ENCODE data around the gene TXN.

- TF ChIP-seq CTCF (IDR thresholded peaks at IDR 0.05; ENCODE audit: low read depth, low read length) (no peak), POLR2A (IDR thresholded peaks at IDR 0.05; ENCODE audit: extremely low read depth, insufficient read length) (no peak)
These were observed 42.2 kb downstream of the TXN start for GRCh38 chr9:110214090-110214489.
